D721Med (cell line): Measurements from ENCODE around the gene TMEM140.

Experiments
- DNase-seq: peaks from one replicate; pipeline ENCODE4 v3.0.0; 2011; ENCODE audit warnings: low spot score; ENCODE audit not compliant: insufficient read length
- FAIRE-seq: peaks from 2 replicates; lab custom pipeline; 2011; peaks lifted over from hg19 to GRCh38; lab: Jason Lieb, UNC
- TF ChIP-seq, protein P1 (sequence below): IDR thresholded peaks from 2 replicates; pipeline ENCODE4 v1.5.1; 2012; ENCODE audit warnings: mild to moderate bottlenecking, control low read depth; ENCODE audit not compliant: insufficient read depth; ENCODE audit errors: missing control alignments

The TMEM140 gene

GRCh38 chr7:135147899-135148721, at the start of gene TMEM140:
Gene TMEM140 (plus strand): TSS chr7:135148072. CDS start chr7:135164442, 16,370 bp downstream.
- FAIRE-seq = no peak

DNA sequence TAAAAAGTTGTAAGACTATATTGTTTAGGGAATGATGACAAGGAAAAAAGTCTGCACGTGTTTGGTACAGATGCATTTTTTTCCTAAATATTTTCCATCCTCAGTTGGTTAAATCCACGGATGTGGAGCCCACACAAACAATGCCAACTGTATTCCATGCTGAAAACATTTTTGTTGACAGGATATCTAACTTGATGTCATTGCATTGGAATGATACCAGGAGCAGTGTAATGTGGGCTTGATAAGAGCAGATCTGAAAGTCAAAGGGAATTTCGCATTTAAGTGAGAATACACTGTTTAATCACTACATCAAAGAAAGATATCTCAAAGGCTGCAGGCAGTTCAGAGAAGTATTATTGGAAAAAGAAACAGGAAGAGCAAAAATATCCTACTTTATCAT, 49.5 kb upstream of the TMEM140 start:
- FAIRE-seq (no peak), DNase-seq (no peak)
- TF ChIP-seq, protein P1, sequence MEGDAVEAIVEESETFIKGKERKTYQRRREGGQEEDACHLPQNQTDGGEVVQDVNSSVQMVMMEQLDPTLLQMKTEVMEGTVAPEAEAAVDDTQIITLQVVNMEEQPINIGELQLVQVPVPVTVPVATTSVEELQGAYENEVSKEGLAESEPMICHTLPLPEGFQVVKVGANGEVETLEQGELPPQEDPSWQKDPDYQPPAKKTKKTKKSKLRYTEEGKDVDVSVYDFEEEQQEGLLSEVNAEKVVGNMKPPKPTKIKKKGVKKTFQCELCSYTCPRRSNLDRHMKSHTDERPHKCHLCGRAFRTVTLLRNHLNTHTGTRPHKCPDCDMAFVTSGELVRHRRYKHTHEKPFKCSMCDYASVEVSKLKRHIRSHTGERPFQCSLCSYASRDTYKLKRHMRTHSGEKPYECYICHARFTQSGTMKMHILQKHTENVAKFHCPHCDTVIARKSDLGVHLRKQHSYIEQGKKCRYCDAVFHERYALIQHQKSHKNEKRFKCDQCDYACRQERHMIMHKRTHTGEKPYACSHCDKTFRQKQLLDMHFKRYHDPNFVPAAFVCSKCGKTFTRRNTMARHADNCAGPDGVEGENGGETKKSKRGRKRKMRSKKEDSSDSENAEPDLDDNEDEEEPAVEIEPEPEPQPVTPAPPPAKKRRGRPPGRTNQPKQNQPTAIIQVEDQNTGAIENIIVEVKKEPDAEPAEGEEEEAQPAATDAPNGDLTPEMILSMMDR = no peak

More at GRCh38 chr7:135147899-135148721, at the start of gene TMEM140:
- TF ChIP-seq, protein P1 = no peak
- no peak for DNase-seq

DNA sequence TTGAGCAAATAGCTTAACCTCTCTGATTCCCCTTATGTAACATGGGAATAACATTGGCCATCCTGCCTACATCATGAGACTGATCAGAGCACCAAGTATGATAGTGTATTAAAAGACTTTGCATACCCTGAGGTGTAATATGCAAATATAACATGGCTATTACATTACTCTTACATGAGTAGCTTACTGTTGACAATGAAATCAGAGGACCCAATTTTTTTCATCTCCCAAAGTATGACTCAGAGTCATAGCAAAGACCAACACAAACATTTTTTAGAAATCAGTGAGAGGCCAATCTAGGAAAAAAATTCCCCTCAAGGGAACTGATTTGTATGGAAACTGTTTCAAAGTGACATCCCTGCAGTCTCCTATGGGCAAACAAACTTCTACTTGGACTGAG, 47.0 kb upstream of the TMEM140 start:
- DNase-seq = no peak
- FAIRE-seq = no peak
- TF ChIP-seq, protein P1 = no peak

DNA sequence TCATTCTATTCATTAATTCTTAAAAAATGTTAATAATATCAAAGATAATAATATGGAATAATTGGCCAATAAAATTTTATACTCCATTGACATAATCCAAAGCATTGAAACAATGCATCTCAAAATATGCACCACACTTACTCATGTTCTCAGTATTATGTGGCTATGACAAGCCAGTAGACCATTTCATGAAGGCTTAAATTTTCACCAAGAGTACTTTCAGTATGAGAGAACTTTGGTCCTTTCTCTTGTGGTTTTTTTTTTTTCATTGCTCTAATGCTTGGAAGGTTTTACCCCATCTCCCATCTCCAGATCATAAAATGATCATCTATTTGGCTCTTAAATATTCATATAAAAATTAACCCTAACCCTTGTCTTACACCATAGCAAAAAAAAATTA, 45.5 kb upstream of the TMEM140 start:
- FAIRE-seq (no peak), DNase-seq (no peak)
- TF ChIP-seq, protein P1 = no peak

- FAIRE-seq (no peak), DNase-seq (no peak)
- TF ChIP-seq, protein P1 = no peak
Measured at GRCh38 chr7:135109562-135109961, 38.3 kb upstream of the TMEM140 start.

DNA sequence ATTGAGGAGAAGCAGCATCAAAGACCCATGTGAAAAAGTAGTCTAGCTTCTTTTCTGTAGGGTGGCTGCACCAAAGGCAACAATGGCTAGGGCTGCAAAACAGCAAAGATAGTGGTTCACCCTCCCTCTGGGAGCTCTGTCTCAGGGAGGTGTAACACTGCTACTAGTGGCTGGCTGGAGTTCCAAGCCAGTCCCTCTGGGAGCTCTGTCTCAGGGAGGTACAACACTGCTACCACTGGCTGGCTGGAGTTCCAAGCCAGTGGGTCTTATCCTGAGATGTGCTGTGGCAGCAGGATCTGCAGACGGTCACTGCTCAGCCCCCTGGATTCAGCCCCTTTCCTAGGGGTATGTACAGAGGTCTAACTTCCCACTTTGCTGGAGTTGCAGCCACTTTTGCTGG, 37.9 kb upstream of the TMEM140 start:
- FAIRE-seq = no peak

GRCh38 chr7:135111379-135111778, 36.5 kb upstream of the TMEM140 start:
- DNase-seq (no peak), FAIRE-seq (peak; percentile 56)
- TF ChIP-seq, protein P1 = no peak

More for the DNA sequence above, 37.9 kb upstream of the TMEM140 start:
- TF ChIP-seq, protein P1 = no peak
- no peak for DNase-seq
